ENCODE data around the gene SMIM45.
"Not testable (repeated sequence)": the region's sequence is repeated elsewhere in the genome, so short reads cannot be mapped to it uniquely, and the experiment has no call there.

The SMIM45 gene

DNA sequence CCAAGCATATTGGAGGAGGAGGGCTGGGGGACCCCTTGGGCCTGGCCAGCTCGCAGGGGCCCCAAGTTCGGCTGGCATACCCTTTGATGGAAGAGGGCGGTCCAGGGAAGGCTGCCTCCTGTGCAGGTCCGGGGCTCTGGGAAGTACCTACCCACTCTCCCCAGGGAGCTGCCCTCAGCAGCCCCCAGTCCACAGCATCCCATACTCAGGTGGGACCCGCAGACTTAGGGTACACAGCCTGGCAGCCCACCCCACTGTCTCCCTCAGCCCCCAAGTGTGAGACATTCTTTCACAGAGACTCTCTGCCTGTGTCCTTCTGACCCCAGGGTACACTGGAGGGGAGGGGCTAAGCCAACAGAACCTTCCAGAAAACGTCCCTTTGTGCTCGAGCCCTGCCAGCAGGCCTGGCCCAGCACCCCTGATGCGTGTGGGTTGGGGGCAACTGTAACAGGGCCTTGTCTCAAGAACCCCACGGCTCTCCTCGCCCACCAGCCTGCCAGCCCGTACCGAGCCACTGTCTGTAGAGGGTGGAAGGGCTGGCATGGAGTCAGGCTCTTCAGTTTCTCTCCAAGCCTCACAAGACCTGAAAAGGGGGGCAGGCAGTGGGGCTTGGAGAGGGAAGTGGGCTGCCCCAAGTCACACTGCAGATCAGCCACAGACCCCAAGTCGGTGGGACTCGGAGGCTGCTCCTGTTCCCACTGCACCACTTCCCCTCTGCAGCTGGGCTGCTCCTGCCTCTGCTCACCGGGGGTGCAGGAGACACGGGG, 18.4 kb upstream of the SMIM45 start:
- in situ Hi-C loops (cut with MboI; ENCODE audit: low sequenced_read_pairs): no loop called here

DNA sequence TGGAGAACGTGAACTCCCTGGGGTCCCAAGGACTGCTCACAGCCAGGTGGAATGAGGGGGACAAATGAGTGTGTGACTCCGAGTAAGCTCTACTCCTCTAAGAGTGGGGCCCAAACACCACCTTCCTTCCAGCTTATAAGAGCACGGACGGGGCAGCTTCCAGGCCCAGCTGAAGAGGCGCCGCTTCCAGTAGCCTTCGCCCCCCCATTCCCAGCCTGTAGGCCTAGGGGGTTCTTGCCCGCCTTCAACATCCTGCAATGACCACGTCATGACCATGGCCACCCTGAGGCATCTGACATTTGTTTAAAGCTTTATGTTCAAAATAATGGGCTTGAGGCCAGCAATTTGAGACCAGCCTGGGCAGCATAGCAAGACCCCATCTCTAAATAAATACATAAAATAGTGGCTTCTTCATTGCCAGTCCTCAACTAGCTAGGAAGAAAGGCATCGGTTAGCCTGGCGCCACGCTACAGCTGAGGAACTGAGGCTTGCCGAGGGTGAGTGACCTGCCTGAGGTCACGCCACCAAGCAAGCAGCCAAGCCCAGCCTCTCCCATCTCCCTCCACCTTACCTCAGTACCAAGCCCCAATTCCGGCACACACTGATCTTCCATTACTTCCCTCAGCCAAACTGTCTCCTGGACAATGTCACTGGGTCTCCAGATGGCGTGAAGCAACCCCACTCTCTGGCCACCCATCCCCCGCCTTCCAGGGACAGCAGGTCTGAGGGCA, 17.5 kb upstream of the SMIM45 start:
- in situ Hi-C loops (cut with MboI; ENCODE audit: low sequenced_read_pairs): no loop called here

GRCh38 chr22:41935015-41935351, 17.0 kb upstream of the SMIM45 start:
- in situ Hi-C loops (cut with MboI; ENCODE audit: low sequenced_read_pairs): no loop called here

DNA sequence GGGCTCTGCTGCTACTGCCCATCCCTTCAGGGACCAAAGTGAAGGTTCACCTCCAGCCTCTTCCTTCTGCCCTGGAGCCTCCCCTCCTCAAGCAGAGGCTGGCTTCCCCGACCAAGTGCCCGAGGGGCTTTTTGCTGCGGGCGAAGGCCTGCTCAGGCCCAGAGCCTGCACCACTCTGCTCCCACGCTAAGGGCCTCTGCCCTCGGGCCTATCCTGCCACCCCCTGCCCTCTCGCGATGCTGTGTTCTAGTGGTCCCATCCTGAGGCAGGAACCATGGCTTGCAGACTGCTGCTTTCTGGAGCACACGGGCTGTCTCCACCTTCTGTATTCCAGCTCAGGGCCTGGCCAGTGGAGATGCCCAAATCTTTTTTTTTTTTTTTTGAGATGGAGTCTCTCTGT, 16.4 kb upstream of the SMIM45 start:
- in situ Hi-C loops (cut with MboI; ENCODE audit: low sequenced_read_pairs): no loop called here

DNA sequence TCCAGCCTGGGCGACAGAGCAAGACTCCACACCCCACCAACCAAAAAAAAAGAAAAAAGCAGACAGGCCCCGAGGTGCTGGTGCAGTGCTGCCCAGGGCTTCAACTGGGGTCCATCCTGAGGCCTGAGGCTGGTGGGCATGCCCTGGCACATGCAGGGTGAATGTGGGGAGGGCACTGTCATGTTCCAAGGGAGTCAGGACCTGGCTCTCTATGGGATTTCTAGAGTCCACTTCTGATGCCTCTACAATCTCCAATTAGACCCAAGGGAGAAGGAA, 15.1 kb upstream of the SMIM45 start:
- in situ Hi-C loops (cut with MboI; ENCODE audit: low sequenced_read_pairs): no loop called here

GRCh38 chr22:41939981-41940831, 11.7 kb upstream of the SMIM45 start:
- in situ Hi-C loops (cut with MboI; ENCODE audit: low sequenced_read_pairs): no loop called here

DNA sequence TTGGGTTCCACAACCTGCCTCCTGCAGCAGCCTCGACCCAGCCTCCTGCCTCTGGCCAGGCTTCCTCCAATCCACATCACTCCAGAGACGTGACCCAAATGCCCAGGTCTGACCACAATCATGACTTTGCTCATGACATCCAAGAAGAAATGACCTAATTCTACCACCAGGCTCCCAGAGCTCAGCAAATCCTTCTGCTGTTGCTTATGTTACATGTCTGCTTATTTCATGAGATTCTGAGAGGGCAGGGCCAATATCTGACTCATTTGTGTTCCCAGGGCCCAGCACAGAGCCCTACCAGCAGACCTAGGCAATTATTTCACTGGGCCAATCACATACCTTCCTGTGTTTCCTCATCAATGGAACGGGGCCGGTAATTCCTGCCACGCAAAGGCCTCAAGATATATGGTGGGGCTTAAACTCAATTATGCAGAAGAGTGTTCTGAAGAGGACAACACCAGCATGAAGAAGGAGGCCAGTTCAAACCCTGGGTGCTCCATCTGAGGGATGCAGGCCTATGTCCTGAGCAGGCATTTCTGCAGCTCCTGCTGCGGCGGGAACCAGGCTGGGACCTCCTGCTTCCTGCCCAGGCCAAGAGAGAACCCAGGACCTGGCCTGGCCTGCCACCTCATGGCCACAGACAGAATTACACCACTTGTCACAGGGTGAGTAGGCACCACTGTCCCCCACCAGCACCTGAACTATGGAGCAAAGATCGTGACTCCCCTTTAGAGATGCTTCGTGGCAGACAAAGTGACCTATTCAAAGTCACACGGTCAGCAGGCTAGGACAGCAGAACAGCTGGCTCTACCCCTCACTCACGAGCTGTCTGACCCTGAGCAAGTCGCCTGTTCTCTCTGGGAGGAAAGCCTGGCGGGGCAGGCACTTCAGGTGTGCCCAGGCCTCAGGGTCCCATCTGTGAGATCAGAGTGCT, 10.9 kb upstream of the SMIM45 start:
- in situ Hi-C loops (cut with MboI; ENCODE audit: low sequenced_read_pairs): no loop called here

DNA sequence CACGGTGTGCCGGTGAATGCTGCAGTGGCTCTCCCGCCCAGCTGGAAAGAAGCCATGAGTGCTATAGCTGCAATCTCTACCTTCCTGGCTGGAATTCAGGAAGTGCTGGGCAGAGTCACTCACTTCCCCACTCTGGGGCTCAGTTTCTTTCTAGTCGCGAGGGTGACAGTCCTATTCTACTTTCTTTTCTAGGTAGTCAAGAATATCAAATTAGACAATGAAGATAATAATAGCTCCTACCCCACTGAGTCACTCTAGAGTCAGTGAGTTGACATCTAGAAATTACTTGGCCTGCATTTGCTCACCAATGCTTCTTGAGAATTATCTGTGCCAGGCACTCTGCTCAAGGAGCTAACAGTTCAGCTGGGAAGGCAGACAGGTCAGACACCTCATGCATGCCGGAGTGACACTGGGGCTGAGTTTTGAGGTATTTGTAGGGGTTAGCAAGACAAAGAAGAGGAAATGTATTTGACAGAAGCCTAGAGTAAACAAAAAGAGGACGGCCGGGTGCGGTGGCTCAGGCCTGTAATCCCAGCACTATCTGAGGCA, 8.2 kb upstream of the SMIM45 start:
- in situ Hi-C loops (cut with MboI; ENCODE audit: low sequenced_read_pairs): no loop called here

DNA sequence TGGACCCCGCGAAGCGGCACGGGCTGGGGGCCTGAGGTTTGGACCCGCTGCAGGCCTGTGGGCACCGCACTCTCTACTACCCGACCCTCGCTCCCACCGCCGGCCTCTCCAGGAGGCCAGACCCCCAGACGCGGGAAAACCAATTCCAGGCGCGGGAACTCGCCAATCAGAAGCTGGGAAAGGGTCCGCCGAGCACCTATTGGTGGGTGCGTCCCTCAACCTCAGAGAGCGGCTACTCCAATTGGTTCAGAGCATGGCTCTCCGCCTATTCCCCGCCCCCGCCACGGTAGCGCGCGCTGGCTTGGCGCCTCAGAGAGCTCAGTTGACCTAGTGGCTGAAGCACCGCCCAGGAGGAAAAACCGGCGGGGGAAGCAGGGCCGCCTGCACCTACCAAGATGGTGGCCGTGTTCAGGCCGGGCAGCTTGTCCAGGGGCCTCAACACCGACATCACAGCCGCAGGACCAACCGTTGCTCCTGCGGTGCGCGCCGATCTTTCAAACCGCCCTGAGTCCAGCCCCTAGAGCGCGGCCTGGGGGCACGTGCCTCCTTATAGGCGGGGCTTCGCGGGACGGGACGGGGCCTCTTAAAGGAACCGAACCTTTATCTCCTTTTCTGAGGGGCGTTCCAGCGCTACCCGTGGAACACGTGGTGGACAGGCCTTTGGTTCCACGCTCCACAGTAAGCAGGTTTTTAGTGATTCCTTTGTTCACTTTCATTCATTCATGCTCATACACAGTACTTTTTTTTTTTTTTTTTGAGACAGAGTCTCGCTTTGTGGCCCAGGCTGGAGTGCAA, 5.1 kb upstream of the SMIM45 start, which contains the start of gene CENPM:
CENPM (minus strand) TSS at position 524 of the 795 bp plus-strand sequence; CDS start at position 448, 76 bp downstream.
- in situ Hi-C loops (cut with MboI; ENCODE audit: low sequenced_read_pairs): no loop called here

DNA sequence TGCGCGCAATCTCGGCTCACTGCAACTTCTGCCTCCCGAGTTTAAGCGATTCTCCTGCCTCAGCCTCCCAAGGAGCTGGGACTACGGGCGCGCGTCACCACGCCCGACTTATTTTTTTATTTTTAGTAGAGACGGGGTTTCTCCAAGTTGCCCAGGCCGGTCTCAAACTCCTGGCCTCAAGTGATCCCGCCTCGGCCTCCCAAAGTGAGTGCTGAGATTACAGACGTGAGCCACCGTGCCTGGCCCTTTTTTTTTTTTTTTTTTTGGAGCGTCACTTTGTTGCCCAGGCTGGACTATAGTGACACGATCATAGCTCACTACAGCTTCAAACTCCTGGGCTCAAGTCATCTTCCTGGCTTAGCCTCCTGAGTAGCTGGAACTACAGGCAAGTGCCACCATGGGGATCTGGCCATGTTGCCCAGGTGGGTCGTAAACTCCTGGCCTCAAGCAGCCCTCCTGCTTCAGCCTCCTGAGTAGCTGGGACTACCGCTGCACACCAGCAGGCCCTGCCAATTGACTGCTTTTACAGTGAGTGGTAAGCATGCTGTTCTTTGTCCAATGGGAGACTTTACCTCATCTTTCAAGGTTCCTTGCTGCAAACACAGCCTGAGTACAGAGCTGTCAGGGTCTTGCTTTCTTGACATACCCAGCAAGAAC, 4.4 kb upstream of the SMIM45 start:
- in situ Hi-C loops (cut with MboI; ENCODE audit: low sequenced_read_pairs): no loop called here

DNA sequence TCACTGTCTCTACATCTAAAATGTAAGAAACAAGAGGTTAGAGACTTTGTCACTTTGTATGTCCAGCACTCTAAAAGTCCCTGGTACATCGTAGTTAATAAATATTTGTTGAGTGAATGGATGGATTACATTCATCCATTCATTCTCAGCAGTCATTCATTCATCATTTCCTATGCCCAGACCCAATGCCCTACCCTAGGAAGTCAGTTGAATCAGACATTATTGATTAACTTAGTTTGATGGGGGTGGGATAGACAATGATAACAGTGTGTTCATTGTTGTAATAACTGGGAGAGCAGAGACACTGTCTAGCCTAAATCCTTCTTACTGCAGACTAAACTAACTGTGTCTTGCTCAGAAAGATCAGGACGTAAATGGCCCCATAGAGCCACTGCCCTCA, 3.8 kb upstream of the SMIM45 start:
- in situ Hi-C loops (cut with MboI; ENCODE audit: low sequenced_read_pairs): no loop called here

DNA sequence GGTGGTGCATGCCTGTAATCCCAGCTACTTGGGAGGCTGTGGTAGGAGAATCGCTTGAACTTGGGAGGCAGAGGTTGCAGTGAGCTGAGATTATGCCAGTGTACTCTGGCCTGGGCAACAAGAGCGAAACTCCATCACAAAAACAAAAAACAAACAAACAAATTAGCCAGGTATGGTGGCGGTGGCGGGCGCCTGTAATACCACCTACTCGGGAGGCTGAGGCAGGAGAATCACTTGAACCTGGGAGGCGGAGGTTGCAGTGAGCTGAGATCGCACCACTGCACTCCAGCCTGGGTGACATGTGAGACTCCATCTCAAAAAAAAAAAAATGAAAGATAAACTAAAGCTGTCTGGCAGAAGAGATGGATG, 3.0 kb upstream of the SMIM45 start:
- in situ Hi-C loops (cut with MboI; ENCODE audit: low sequenced_read_pairs): not testable (repeated sequence)

- in situ Hi-C loops (cut with MboI; ENCODE audit: low sequenced_read_pairs): no loop called here
Measured at GRCh38 chr22:41949297-41949965, 2.5 kb upstream of the SMIM45 start.

- in situ Hi-C loops (cut with MboI; ENCODE audit: low sequenced_read_pairs): no loop called here
Measured at GRCh38 chr22:41952713-41953112, 763 bp downstream of the SMIM45 start.

- in situ Hi-C loops (cut with MboI; ENCODE audit: low sequenced_read_pairs): no loop called here
Measured at GRCh38 chr22:41957941-41958556, 6.1 kb downstream of the SMIM45 start.

- in situ Hi-C loops (cut with MboI; ENCODE audit: low sequenced_read_pairs): no loop called here
Measured at GRCh38 chr22:41963453-41964111, 11.6 kb downstream of the SMIM45 start.

- in situ Hi-C loops (cut with MboI; ENCODE audit: low sequenced_read_pairs): no loop called here
Measured at GRCh38 chr22:41964112-41964491, 12.2 kb downstream of the SMIM45 start.

- in situ Hi-C loops (cut with MboI; ENCODE audit: low sequenced_read_pairs): no loop called here
Measured at GRCh38 chr22:41966225-41966606, 14.3 kb downstream of the SMIM45 start.

Data from hTERT RPE-1 (cell line).